Measurements from ENCODE around the gene RAC3. TPM values are rescaled to one million over a fixed set of nuclear protein-coding genes. Genes with fewer than 3 reads are reported as not detected.

Gene RAC3
- total RNA-seq, 4 donors from 2014 or later: 2.4 to 14.7 (median 5.4) TPM

DNA sequence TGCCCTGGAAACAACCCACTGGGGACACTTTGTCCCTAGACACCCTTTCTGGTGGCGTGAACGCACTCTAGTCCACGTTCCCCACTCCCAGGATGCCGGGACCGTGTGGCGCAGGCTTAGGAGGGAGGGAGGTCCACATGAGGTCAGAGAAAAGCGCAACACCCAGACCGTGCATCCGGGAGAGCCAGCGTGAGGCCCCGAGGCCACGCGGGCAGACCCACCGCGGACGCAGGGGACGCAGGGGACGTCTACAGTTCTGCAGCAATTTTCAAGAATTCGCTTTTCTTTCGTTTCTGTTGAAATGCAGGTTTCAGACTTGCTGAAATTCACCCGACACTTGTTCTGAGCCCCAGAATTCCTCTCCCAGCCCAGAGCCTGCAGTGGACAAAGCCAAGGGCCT is 15.4 kb downstream of the RAC3 start:
- WGBS, 2 donors: 86 to 87% methylated on average over 20 to 21 of the region's 21 CpGs
- H3K4me1 ChIP-seq: peaks cover 0 to 33% (median 5%) of the 10 kb centered on the region in 4 donors
- TF ChIP-seq, protein P1, sequence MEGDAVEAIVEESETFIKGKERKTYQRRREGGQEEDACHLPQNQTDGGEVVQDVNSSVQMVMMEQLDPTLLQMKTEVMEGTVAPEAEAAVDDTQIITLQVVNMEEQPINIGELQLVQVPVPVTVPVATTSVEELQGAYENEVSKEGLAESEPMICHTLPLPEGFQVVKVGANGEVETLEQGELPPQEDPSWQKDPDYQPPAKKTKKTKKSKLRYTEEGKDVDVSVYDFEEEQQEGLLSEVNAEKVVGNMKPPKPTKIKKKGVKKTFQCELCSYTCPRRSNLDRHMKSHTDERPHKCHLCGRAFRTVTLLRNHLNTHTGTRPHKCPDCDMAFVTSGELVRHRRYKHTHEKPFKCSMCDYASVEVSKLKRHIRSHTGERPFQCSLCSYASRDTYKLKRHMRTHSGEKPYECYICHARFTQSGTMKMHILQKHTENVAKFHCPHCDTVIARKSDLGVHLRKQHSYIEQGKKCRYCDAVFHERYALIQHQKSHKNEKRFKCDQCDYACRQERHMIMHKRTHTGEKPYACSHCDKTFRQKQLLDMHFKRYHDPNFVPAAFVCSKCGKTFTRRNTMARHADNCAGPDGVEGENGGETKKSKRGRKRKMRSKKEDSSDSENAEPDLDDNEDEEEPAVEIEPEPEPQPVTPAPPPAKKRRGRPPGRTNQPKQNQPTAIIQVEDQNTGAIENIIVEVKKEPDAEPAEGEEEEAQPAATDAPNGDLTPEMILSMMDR (IDR thresholded peaks at IDR 0.05): no peak
- TF ChIP-seq EP300 (IDR thresholded peaks at IDR 0.05) (no peak), POLR2A (IDR thresholded peaks at IDR 0.05) (no peak)

DNA sequence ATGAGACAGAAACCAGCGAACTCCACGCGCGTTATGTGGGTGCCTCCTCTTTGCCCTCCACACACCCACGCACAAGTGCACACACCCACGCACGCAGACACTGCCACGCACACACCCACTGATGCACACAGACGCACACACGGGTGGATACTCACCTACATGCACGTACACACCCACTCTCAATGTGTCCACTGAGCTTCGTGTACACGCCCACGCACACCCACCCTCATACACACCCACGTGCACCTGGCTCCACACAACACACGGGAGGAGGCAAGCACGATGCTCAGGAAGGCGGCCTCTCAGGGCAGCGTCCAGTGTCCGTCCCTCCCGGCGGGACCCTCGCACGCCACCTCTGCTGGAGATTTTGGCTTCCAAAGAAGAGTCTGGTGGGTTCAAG is 15.9 kb downstream of the RAC3 start:
- WGBS, 2 donors: 81% methylated on average over 21 to 24 of the region's 24 CpGs
- DNase-seq (ENCODE audit: low spot score in 2 of 2): no peak
- TF ChIP-seq, protein P1 (IDR thresholded peaks at IDR 0.05): no peak
- TF ChIP-seq EP300 (IDR thresholded peaks at IDR 0.05): no peak
- no peak for TF ChIP-seq POLR2A (IDR thresholded peaks at IDR 0.05)
- Histone ChIP-seq H3K36me3 (peaks cover 0 to 42% (median 3%) of the 10 kb centered on the region in 3 donors), H3K27me3 (no peaks in the 10 kb centered on the region), H3K4me3 (no peak overlapping the region), H3K4me1 (peaks cover 0 to 36% (median 6%) of the 10 kb centered on the region in 4 donors), H3K9me3 (no peaks in the 10 kb centered on the region), H3K27ac (peak overlapping the region in 1 of 4 donors; percentile 90)

More for the DNA sequence above, 15.4 kb downstream of the RAC3 start:
- no peak for DNase-seq (ENCODE audit: low spot score in 2 of 2)
- Histone ChIP-seq H3K9me3 (no peaks in the 10 kb centered on the region), H3K27me3 (no peaks in the 10 kb centered on the region), H3K36me3 (peaks cover 0 to 42% (median 3%) of the 10 kb centered on the region in 3 donors), H3K27ac (no peak overlapping the region), H3K4me3 (no peak overlapping the region)

DNA sequence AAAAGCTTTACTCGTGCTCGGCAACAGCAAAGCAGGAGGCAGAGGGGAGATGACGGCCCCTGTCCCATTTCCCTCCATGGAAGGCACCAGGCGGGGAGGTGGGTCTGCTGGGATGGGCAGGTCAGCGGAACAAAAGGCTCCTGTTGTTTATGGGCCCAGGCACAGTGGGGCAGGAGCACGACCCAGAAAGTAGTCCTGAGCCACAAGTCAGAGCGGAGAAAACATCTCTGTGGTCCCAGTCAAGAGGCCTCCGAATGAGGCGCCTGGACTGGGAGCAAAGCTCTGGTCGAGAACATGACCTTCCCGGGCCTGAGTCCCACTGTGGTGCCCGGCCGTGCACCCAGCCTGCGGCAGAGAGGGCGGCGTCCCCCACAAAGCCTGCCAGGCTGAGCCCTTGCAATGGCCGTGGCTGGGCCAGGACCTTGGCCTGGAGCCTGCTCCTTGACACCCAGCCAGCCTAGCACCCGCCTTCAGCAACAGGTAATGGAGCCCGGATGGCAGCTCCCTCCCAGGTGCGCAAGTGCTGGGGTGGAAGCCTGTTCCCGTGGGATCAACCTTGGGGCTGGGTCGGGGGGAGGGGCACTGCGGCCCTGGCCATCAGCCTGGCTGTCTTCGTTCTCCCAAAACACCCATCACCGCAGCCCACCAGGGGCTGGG is 16.6 kb downstream of the RAC3 start:
- no peak for DNase-seq (ENCODE audit: low spot score in 2 of 2)
- Histone ChIP-seq H3K9me3 (no peaks in the 10 kb centered on the region), H3K36me3 (peaks cover 0 to 42% (median 3%) of the 10 kb centered on the region in 3 donors), H3K27me3 (no peaks in the 10 kb centered on the region), H3K4me1 (peaks cover 3 to 43% (median 13%) of the 10 kb centered on the region in 4 donors), H3K4me3 (no peak overlapping the region), H3K27ac (peak overlapping the region in 1 of 4 donors; percentile 90)
- 74 to 83% methylated on average over 21 to 25 of the region's 25 CpGs for WGBS, 2 donors
- no peak for TF ChIP-seq POLR2A (IDR thresholded peaks at IDR 0.05)
- no peak for TF ChIP-seq EP300 (IDR thresholded peaks at IDR 0.05)
- TF ChIP-seq, protein P1 (IDR thresholded peaks at IDR 0.05): no peak

DNA sequence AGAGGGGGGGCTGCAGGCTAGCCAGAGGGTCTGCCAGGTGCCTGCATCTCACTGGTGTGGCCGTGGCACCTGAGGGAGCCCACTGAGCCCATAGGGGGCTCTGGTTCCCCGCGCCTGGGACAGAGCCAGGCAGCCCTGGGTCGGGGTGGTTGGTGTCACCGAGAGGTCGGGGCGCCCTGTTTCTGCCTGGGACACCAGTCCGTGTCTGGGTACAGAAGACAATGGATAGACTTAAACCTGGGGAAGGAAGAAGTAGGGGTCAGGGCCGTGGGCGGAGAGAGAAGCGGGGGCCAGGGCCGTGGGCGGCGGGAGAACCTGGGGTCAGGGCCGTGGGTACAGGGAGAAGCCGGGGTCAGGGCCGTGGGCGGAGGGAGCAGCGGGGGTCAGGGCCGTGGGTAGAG is 17.1 kb downstream of the RAC3 start:
- WGBS, 2 donors: 70 to 80% methylated on average over 19 to 20 of the region's 20 CpGs
- H3K4me1 ChIP-seq: peaks cover 3 to 48% (median 18%) of the 10 kb centered on the region in 4 donors
- DNase-seq (ENCODE audit: low spot score in 2 of 2): no peak
- peaks cover 0 to 48% (median 3%) of the 10 kb centered on the region in 3 donors for H3K36me3 ChIP-seq
- no peaks in the 10 kb centered on the region for H3K9me3 ChIP-seq
- H3K4me3 ChIP-seq: no peak overlapping the region
- TF ChIP-seq POLR2A (IDR thresholded peaks at IDR 0.05) (no peak), EP300 (IDR thresholded peaks at IDR 0.05) (no peak)
- TF ChIP-seq, protein P1 (IDR thresholded peaks at IDR 0.05): no peak
- H3K27me3 ChIP-seq: no peaks in the 10 kb centered on the region
- H3K27ac ChIP-seq: peak overlapping the region in 1 of 4 donors; percentile 90

DNA sequence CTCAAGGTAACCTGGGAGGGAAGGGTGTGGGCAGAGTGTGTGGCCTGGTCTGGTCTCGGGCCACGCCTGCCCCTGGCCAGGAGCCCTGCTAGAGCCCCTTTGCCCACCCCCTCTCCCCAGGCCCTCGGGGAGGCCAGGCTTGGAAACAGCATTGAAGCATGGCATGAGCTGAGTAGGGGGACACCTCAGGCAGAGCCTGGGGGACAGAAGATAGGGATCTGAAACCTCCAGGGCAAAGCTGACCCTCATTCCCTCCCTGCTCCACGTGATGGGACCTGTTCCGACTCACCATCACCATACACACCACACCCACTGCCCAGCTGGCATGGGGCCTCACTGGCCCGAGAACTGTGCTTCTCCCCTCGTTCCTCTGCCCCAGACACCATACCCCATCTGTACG is 17.6 kb downstream of the RAC3 start:
- peaks cover 0 to 53% (median 3%) of the 10 kb centered on the region in 3 donors for H3K36me3 ChIP-seq
- TF ChIP-seq EP300 (IDR thresholded peaks at IDR 0.05): no peak
- TF ChIP-seq, protein P1 (IDR thresholded peaks at IDR 0.05): no peak
- TF ChIP-seq POLR2A (IDR thresholded peaks at IDR 0.05): no peak
- H3K27me3 ChIP-seq: no peaks in the 10 kb centered on the region
- H3K27ac ChIP-seq: peak overlapping the region in 1 of 4 donors; percentile 90
- WGBS, 2 donors: 72 to 90% methylated on average over 8 of the region's 8 CpGs
- H3K4me3 ChIP-seq: no peak overlapping the region
- no peak for DNase-seq (ENCODE audit: low spot score in 2 of 2)
- no peaks in the 10 kb centered on the region for H3K9me3 ChIP-seq
- peaks cover 3 to 53% (median 19%) of the 10 kb centered on the region in 4 donors for H3K4me1 ChIP-seq

Data from tibial nerve (tissue), 4 donors.